HG03103 (cell line): ENCODE results near the gene RIPOR2.

ENCODE experiments used
- ATAC-seq: cut with Tn5 transposase; IDR thresholded peaks from one replicate; pipeline ENCODE4 v1.9.1; 2021; ENCODE audit warnings: low read depth; ENCODE audit not compliant: unreplicated experiment

RIPOR2 gene

GRCh38 chr6:24935366-24936152 is at the start of gene RIPOR2:
Gene RIPOR2 (minus strand): TSS chr6:24935960. CDS start chr6:24935898, 62 bp downstream.
- ATAC-seq: no peak

DNA sequence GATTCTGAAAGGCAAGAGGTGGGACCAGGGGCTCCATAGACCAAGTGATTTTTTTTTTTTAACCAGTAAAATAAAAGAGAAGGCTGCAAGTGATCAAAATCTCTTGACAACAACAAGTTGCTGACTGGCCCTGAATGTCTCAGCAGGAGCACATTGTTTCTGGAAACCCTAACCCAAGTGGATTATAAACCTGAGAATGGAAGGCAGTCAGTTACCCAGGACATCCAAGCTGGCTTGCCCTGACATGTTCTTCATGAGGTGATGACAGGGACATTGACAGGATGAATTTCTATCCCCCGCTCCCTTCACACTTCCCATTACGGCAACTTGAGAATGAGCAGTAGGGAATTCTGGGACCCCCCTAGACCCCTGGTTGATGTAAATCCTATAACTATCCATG is 49.6 kb upstream of the RIPOR2 start:
- ATAC-seq: no peak

- no peak for ATAC-seq
Measured at GRCh38 chr6:24982231-24982630, 46.5 kb upstream of the RIPOR2 start.

GRCh38 chr6:24981386-24981760 is 45.6 kb upstream of the RIPOR2 start:
- no peak for ATAC-seq

GRCh38 chr6:24980507-24981385 is 45.0 kb upstream of the RIPOR2 start:
- no peak for ATAC-seq

DNA sequence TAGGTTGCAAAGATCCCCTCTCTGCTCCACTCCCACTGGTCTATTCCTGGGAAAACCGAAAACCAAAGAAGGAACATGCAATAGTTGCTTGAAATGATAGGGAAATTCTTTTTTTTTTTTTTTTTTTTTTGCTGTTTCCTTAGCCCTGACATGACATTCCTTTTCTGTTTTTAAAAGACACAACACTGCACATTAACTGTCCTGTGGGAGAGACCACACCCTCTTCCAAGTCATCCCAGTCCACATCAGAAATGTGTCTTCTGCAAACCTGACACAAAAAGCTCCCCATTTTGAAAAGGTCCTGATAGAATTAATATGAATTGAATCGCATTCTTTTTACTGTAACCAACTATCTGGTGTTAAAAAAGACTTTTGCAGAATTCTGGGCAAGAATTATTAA is 43.4 kb upstream of the RIPOR2 start:
- no peak for ATAC-seq

GRCh38 chr6:24974182-24975171 is 38.7 kb upstream of the RIPOR2 start:
- peak; percentile 65 for ATAC-seq

GRCh38 chr6:24972311-24972958 is 36.7 kb upstream of the RIPOR2 start:
- no peak for ATAC-seq

DNA sequence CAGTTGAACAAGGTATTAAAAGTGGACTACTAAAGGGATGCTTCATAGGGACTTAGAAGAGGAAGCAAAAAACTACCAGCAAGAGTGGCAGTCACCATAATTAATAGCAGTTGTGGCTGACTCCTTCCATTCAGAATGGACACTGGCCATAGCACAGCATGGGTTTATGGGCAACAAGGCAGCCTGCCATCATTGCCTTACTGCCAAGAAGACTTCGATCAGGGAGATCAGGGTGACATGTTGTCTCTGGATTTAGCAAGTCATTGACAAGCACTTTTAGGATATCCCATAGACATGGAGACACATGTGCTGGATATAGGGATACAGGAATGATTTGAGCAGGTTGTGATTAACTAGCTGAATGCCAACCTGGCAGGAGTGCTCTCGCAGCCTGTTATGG is 35.3 kb upstream of the RIPOR2 start:
- no peak for ATAC-seq

- ATAC-seq: no peak
Measured at GRCh38 chr6:24969343-24969860, 33.6 kb upstream of the RIPOR2 start.

GRCh38 chr6:24968783-24969182 is 33.0 kb upstream of the RIPOR2 start:
- ATAC-seq: no peak

DNA sequence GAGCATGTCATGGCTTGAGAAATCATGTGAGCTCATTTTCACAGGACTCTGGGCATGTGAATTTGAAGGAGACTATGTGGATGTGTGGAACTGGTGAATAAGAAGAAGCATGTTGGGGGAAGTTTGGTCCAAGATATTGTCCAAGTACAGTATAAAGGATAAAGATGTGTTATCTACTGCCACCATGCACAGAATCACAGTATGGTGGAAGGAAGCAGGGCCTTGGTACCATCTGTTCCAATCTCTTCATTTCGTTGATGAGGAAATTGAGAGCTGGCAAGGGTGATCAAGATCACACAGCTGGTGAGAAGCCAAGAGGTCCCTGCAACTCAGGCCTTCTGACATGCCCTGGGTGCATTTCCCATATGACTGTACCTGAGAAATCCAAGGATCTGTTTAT is 31.5 kb upstream of the RIPOR2 start:
- no peak for ATAC-seq

GRCh38 chr6:24966381-24966780 is 30.6 kb upstream of the RIPOR2 start:
- no peak for ATAC-seq

- no peak for ATAC-seq
Measured at GRCh38 chr6:24963887-24964570, 28.3 kb upstream of the RIPOR2 start.

- no peak for ATAC-seq
Measured at GRCh38 chr6:24963339-24963738, 27.6 kb upstream of the RIPOR2 start.

DNA sequence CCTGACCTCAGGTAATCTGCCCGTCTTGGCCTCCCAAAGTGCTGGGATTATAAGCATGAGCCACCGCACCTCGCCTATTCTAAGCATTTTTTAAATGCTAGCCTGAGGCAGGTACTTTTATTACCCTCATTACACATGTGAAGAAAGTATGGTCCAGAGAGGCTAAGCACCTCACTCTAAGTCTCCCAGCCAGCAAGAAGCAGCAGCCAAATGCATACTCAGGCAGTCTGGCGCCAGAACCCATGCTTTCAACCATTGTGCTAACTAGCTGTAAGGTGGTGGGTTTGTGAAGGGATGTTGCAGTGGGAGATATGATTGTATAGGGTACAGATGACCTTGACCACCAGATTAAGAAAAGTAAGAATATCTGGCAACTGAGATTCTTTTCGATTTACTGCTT is 26.1 kb upstream of the RIPOR2 start:
- no peak for ATAC-seq

GRCh38 chr6:24960991-24961475 is 25.3 kb upstream of the RIPOR2 start:
- ATAC-seq: no peak

- ATAC-seq: no peak
Measured at GRCh38 chr6:24959319-24959718, 23.6 kb upstream of the RIPOR2 start.

- no peak for ATAC-seq
Measured at GRCh38 chr6:24957199-24957598, 21.4 kb upstream of the RIPOR2 start.
